PC-9 (cell line): ENCODE data around the gene NCKAP1. TPM values are rescaled to one million over a fixed set of nuclear protein-coding genes. Genes with fewer than 3 reads are reported as not detected.
A peak's percentile ranks its signal among the peaks of the same experiment; 100 is the strongest.
"Not testable (repeated sequence)": the region's sequence is repeated elsewhere in the genome, so short reads cannot be mapped to it uniquely, and the experiment has no call there.

Source experiments
- BruUV-seq: library from RNA; stranded (reverse); fragments of 400-500 nt; replicated peaks from 2 replicates; lab custom pipeline; 2021; lab: Mats Ljungman, UMichigan
- CTCF ChIA-PET: fragments of 300-600 bp; sonication (Branson Sonifier 250); formaldehyde crosslinking; loops from one replicate; lab custom pipeline; 2022; ENCODE audit warnings: antibody characterized with exemption; lab: Charles Lee
- POLR2A ChIA-PET: fragments of 300-600 bp; sonication (Branson Sonifier 250); formaldehyde crosslinking; loops from one replicate; lab custom pipeline; 2022; ENCODE audit warnings: antibody characterized with exemption; ENCODE audit not compliant: unreplicated experiment; lab: Charles Lee
- DNase-seq, 2 experiments: peaks; one replicate each; pipeline versions ENCODE4 v3.0.0 to v3.0.0-alpha.2; 2015 to 2022; ENCODE audit warnings: mixed read lengths in 1 of 2
- H2AFZ ChIP-seq: fragments of 200-600 bp; sonication (generic); 2 replicates; pipeline ENCODE4 v1.8.1; 2017; ENCODE audit warnings: antibody characterized with exemption
- H3F3A ChIP-seq: fragments of 200-600 bp; sonication (generic); 2 replicates; pipeline ENCODE4 v1.8.1; 2017; ENCODE audit warnings: antibody characterized with exemption, mild to moderate bottlenecking, low read depth; ENCODE audit not compliant: insufficient read depth
- H3K27ac ChIP-seq: fragments of 200-600 bp; sonication (generic); 2 replicates; pipeline ENCODE4 v1.6.1; 2016; ENCODE audit warnings: mixed run types
- H3K27me3 ChIP-seq: fragments of 200-600 bp; sonication (generic); 2 replicates; pipeline ENCODE4 v1.6.1; 2016; ENCODE audit warnings: low read depth, mixed run types; ENCODE audit not compliant: insufficient read depth
- H3K36me3 ChIP-seq: fragments of 200-600 bp; sonication (generic); 2 replicates; pipeline ENCODE4 v1.6.1; 2016; ENCODE audit warnings: low read depth, mixed run types
- H3K4me1 ChIP-seq: fragments of 200-600 bp; sonication (generic); replicated peaks from 2 replicates; pipeline ENCODE4 v1.6.1; 2016; ENCODE audit warnings: mixed run types; ENCODE audit not compliant: insufficient read depth
- H3K4me2 ChIP-seq: fragments of 200-600 bp; sonication (generic); 2 replicates; pipeline ENCODE4 v1.6.1; 2017; ENCODE audit warnings: mixed run types
- H3K4me3 ChIP-seq: fragments of 200-600 bp; sonication (generic); 2 replicates; pipeline ENCODE4 v1.6.1; 2016; ENCODE audit warnings: mixed run types
- H3K79me2 ChIP-seq: fragments of 200-600 bp; sonication (generic); 2 replicates; pipeline ENCODE4 v1.6.1; 2017; ENCODE audit warnings: low read depth, mixed run types
- H3K9me2 ChIP-seq: fragments of 200-600 bp; sonication (generic); 2 replicates; pipeline ENCODE4 v1.8.1; 2017; ENCODE audit warnings: mild to moderate bottlenecking; ENCODE audit not compliant: insufficient read depth
- H3K9me3 ChIP-seq: fragments of 200-600 bp; sonication (generic); 2 replicates; pipeline ENCODE4 v1.8.1; 2016; ENCODE audit warnings: low read depth; ENCODE audit not compliant: insufficient read depth
- H4K20me1 ChIP-seq: fragments of 200-600 bp; sonication (generic); 2 replicates; pipeline ENCODE4 v1.8.1; 2017; ENCODE audit not compliant: insufficient read depth
- CTCF ChIP-seq: fragments of 200-600 bp; sonication (generic); conservative IDR thresholded peaks from 2 replicates; pipeline ENCODE4 v1.6.1; 2017; ENCODE audit warnings: mixed run types, antibody characterized with exemption, mild to moderate bottlenecking, moderate library complexity
- EZH2 ChIP-seq: fragments of 200-600 bp; sonication (generic); IDR thresholded peaks from 2 replicates; pipeline ENCODE4 v1.8.0; 2017; ENCODE audit warnings: antibody characterized with exemption, low read depth
- intact Hi-C: fragments of 100-400 bp; cut with micrococcal nuclease; formaldehyde crosslinking; loops from one replicate; pipeline ENCODE4 v1.10.0; 2022; ENCODE audit not compliant: unreplicated experiment
- total RNA-seq: library from RNA; stranded (reverse); gene quantifications from 2 replicates; pipeline ENCODE4 v1.2.3, GENCODE V29; 2021

Gene NCKAP1
- total RNA-seq, 1 experiment from 2014 or later, result 308 TPM

GRCh38 chr2:183021613-183022012 lies 16.6 kb downstream of the NCKAP1 start:
- H3K36me3 ChIP-seq, result peaks cover 64% of the 10 kb centered on the region

GRCh38 chr2:183019718-183020442 lies 18.4 kb downstream of the NCKAP1 start:
- no peak for DNase-seq
- ChIA-PET CTCF (no interaction called here), POLR2A (interaction anchor here (0.7 kb wide), 1 partner anchor 9 kb away, joined by 3 read pairs; no protein-coding TSS in a partner anchor)

More at GRCh38 chr2:183021613-183022012, 16.6 kb downstream of the NCKAP1 start:
- no TSS peak for BruUV-seq
- TF ChIP-seq EZH2 (no peak), CTCF (no peak)
- DNase-seq, result no peak
- H3K79me2 ChIP-seq, result peaks cover 100% of the 10 kb centered on the region
- no peak overlapping the region for H3K4me3 ChIP-seq
- H3K9me2 ChIP-seq, result no peaks in the 10 kb centered on the region
- no peaks in the 10 kb centered on the region for H3K27me3 ChIP-seq
- no peak overlapping the region for H2AFZ ChIP-seq
- H3F3A ChIP-seq, result peaks cover 22% of the 10 kb centered on the region
- no peak overlapping the region for H3K27ac ChIP-seq
- no peaks in the 10 kb centered on the region for H3K4me1 ChIP-seq
- H3K4me2 ChIP-seq, result no peak overlapping the region
- no peaks in the 10 kb centered on the region for H3K9me3 ChIP-seq
- peaks cover 89% of the 10 kb centered on the region for H4K20me1 ChIP-seq
- POLR2A ChIA-PET, result no interaction called here
- intact Hi-C loops, result no loop called here
- CTCF ChIA-PET, result no interaction called here

GRCh38 chr2:183017845-183018244 lies 20.4 kb downstream of the NCKAP1 start:
- H3K27me3 ChIP-seq, H3K4me2 ChIP-seq, H2AFZ ChIP-seq, H3K27ac ChIP-seq, DNase-seq, H3K4me1 ChIP-seq, H3K9me2 ChIP-seq, CTCF ChIA-PET, intact Hi-C loops, POLR2A ChIA-PET, BruUV-seq, H3K4me3 ChIP-seq, H3K9me3 ChIP-seq: not testable (repeated sequence)
- Histone ChIP-seq H4K20me1 (peaks cover 91% of the 10 kb centered on the region), H3F3A (peaks cover 11% of the 10 kb centered on the region), H3K79me2 (peaks cover 100% of the 10 kb centered on the region), H3K36me3 (peaks cover 65% of the 10 kb centered on the region)

More at GRCh38 chr2:183019718-183020442, 18.4 kb downstream of the NCKAP1 start:
- TSS peak; percentile 6 for BruUV-seq
- Histone ChIP-seq H3K36me3 (peaks cover 69% of the 10 kb centered on the region), H3K27ac (no peak overlapping the region; the same call in 1 of the 2 replicates), H3K9me3 (no peaks in the 10 kb centered on the region), H2AFZ (no peak overlapping the region), H4K20me1 (peaks cover 90% of the 10 kb centered on the region), H3F3A (peaks cover 22% of the 10 kb centered on the region), H3K4me1 (no peaks in the 10 kb centered on the region), H3K27me3 (no peaks in the 10 kb centered on the region), H3K4me3 (no peak overlapping the region), H3K4me2 (no peak overlapping the region), H3K79me2 (peaks cover 100% of the 10 kb centered on the region), H3K9me2 (no peaks in the 10 kb centered on the region)
- TF ChIP-seq CTCF (no peak), EZH2 (no peak)
- intact Hi-C loops, result no loop called here
